Measurements from ENCODE around the gene CARNS1. TPM values are rescaled to one million over a fixed set of nuclear protein-coding genes. Genes with fewer than 3 reads are reported as not detected.

The CARNS1 gene
- total and polyA plus RNA-seq, 2 donors (not counting 1 experiment from before 2014, with no cell fraction given): 0.05 to 0.17 TPM

- H3K9me3 ChIP-seq (ENCODE audit: control insufficient read depth, insufficient read depth, low read depth, low read length): no peaks in the 10 kb centered on the region
- TF ChIP-seq CTCF (conservative IDR thresholded peaks at IDR 0.05 in 1 of 2, IDR thresholded peaks at IDR 0.05 in 1 of 2; ENCODE audit: low read depth in 1 of 2, low read length in 2 of 2): no peak
- no peak for TF ChIP-seq EZH2 (IDR thresholded peaks at IDR 0.05; ENCODE audit: low read length, missing control alignments)
- no peaks in the 10 kb centered on the region for H3K27me3 ChIP-seq (ENCODE audit: control insufficient read depth, insufficient read depth, low read length)
- no peaks in the 10 kb centered on the region for H4K20me1 ChIP-seq (ENCODE audit: control insufficient read depth, extremely low read depth, insufficient read depth, low read length)
- peak overlapping the region; percentile 54 for H3K9ac ChIP-seq (ENCODE audit: insufficient read depth, low read length)
- H2AFZ ChIP-seq (ENCODE audit: low read length): no peak overlapping the region
- H3K36me3 ChIP-seq (ENCODE audit: control insufficient read depth, insufficient read depth, low read length): no peaks in the 10 kb centered on the region
- H3K79me2 ChIP-seq (ENCODE audit: control insufficient read depth, insufficient read depth, low read length): peaks cover 21% of the 10 kb centered on the region
- peaks cover 40% of the 10 kb centered on the region for H3K4me1 ChIP-seq (ENCODE audit: control insufficient read depth, extremely low read depth, insufficient read depth, low read length)
- peak overlapping the region; percentile 55 for H3K4me2 ChIP-seq (ENCODE audit: extremely low read depth, insufficient read depth, low read length)
- DNase-seq (ENCODE audit: low read depth in 2 of 2): peak in 1 of 2 donors; percentile 44
- H3K27ac ChIP-seq (ENCODE audit: insufficient read depth, low read length): peak overlapping the region; percentile 97
- peak overlapping the region in 2 of 4 experiments; percentile 35 to 74 for H3K4me3 ChIP-seq (replicated peaks in 1 of 4; ENCODE audit: control extremely low read depth in 1 of 4, insufficient read depth in 1 of 4, low read depth in 3 of 4, low read length in 4 of 4)
These were observed 40.8 kb upstream of the CARNS1 start for GRCh38 chr11:67374571-67375281.

GRCh38 chr11:67375320-67376055, 40.0 kb upstream of the CARNS1 start:
- Histone ChIP-seq H3K27ac (ENCODE audit: insufficient read depth, low read length) (no peak overlapping the region), H3K9me3 (ENCODE audit: control insufficient read depth, insufficient read depth, low read depth, low read length) (no peaks in the 10 kb centered on the region), H3K4me1 (ENCODE audit: control insufficient read depth, extremely low read depth, insufficient read depth, low read length) (peaks cover 36% of the 10 kb centered on the region), H2AFZ (ENCODE audit: low read length) (no peak overlapping the region), H3K79me2 (ENCODE audit: control insufficient read depth, insufficient read depth, low read length) (peaks cover 18% of the 10 kb centered on the region), H3K4me3 (replicated peaks in 1 of 4; ENCODE audit: control extremely low read depth in 1 of 4, insufficient read depth in 1 of 4, low read depth in 3 of 4, low read length in 4 of 4) (no peak overlapping the region), H3K36me3 (ENCODE audit: control insufficient read depth, insufficient read depth, low read length) (no peaks in the 10 kb centered on the region), H3K27me3 (ENCODE audit: control insufficient read depth, insufficient read depth, low read length) (no peaks in the 10 kb centered on the region), H3K9ac (ENCODE audit: insufficient read depth, low read length) (no peak overlapping the region), H3K4me2 (ENCODE audit: extremely low read depth, insufficient read depth, low read length) (no peak overlapping the region), H4K20me1 (ENCODE audit: control insufficient read depth, extremely low read depth, insufficient read depth, low read length) (no peaks in the 10 kb centered on the region)
- DNase-seq (ENCODE audit: low read depth in 2 of 2): no peak
- TF ChIP-seq EZH2 (IDR thresholded peaks at IDR 0.05; ENCODE audit: low read length, missing control alignments) (no peak), CTCF (conservative IDR thresholded peaks at IDR 0.05 in 1 of 2, IDR thresholded peaks at IDR 0.05 in 1 of 2; ENCODE audit: low read depth in 1 of 2, low read length in 2 of 2) (no peak)

DNA sequence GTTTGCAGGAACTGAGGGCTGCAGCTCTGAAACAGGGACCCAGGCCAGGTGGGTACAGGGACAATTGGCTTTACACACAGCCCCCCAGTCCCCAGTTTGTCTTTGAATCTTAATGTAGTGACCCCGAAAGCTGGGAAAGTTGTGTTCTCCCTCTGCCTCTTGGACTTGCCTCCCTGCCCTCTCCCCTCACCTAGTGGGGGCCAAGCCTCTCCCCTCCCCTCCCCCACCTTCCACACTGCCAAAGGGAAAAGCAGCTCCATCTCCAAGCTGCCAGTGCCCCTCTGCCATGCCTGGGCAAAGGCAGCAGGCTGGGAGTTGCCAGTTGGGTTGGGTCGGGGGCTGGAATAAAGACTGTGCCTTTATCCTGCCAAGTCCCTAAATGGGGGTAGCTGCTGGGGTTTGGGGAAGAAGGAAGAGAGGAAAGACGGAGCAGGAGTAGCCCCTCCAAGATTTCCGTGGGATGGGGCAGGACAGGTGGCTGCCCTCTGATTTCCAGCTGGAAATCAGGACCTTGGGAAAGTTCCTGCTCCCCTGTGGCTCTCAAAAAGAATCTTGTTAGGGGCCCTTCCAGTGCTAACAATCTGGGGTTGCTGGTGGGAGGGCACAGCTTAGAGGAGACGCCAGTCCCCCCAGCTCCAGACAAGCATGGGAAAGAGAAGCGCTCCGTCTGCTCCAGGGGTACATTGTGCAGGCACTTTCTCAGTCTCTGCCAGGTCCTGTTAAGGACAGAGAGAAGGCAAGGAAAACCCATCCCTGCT, 39.2 kb upstream of the CARNS1 start:
- H3K27ac ChIP-seq (ENCODE audit: insufficient read depth, low read length): no peak overlapping the region
- no peaks in the 10 kb centered on the region for H3K36me3 ChIP-seq (ENCODE audit: control insufficient read depth, insufficient read depth, low read length)
- H3K27me3 ChIP-seq (ENCODE audit: control insufficient read depth, insufficient read depth, low read length): no peaks in the 10 kb centered on the region
- no peaks in the 10 kb centered on the region for H3K9me3 ChIP-seq (ENCODE audit: control insufficient read depth, insufficient read depth, low read depth, low read length)
- H3K79me2 ChIP-seq (ENCODE audit: control insufficient read depth, insufficient read depth, low read length): peaks cover 10% of the 10 kb centered on the region
- H3K4me1 ChIP-seq (ENCODE audit: control insufficient read depth, extremely low read depth, insufficient read depth, low read length): peaks cover 28% of the 10 kb centered on the region
- TF ChIP-seq EZH2 (IDR thresholded peaks at IDR 0.05; ENCODE audit: low read length, missing control alignments) (no peak), CTCF (conservative IDR thresholded peaks at IDR 0.05 in 1 of 2, IDR thresholded peaks at IDR 0.05 in 1 of 2; ENCODE audit: low read depth in 1 of 2, low read length in 2 of 2) (no peak)
- no peaks in the 10 kb centered on the region for H4K20me1 ChIP-seq (ENCODE audit: control insufficient read depth, extremely low read depth, insufficient read depth, low read length)
- no peak for DNase-seq (ENCODE audit: low read depth in 2 of 2)
- H2AFZ ChIP-seq (ENCODE audit: low read length): no peak overlapping the region
- no peak overlapping the region for H3K9ac ChIP-seq (ENCODE audit: insufficient read depth, low read length)
- no peak overlapping the region for H3K4me2 ChIP-seq (ENCODE audit: extremely low read depth, insufficient read depth, low read length)
- no peak overlapping the region for H3K4me3 ChIP-seq (replicated peaks in 1 of 4; ENCODE audit: control extremely low read depth in 1 of 4, insufficient read depth in 1 of 4, low read depth in 3 of 4, low read length in 4 of 4)

Measured in fibroblast of lung (primary cell).